Nephron (organoid): ENCODE results near the gene FOCAD.

Experiments used
- H3K27ac Mint-ChIP-seq, 3 experiments: 2 replicates each; pipeline ENCODE4 v1.8.0; 2020; ENCODE audit warnings: mixed read lengths in 3 of 3, mild to moderate bottlenecking in 2 of 3, moderate library complexity in 1 of 3
- H3K27me3 Mint-ChIP-seq: 2 replicates; pipeline ENCODE4 v1.8.0; 2021; ENCODE audit warnings: low read depth, mild to moderate bottlenecking, moderate library complexity, mixed read lengths
- H3K36me3 Mint-ChIP-seq: 2 replicates; pipeline ENCODE4 v1.8.0; 2020; ENCODE audit warnings: low read depth, mixed read lengths
- H3K4me1 Mint-ChIP-seq: 2 replicates; pipeline ENCODE4 v1.8.0; 2020; ENCODE audit warnings: mixed read lengths
- H3K4me3 Mint-ChIP-seq, 3 experiments: 2 replicates each; pipeline ENCODE4 v1.8.0; 2020; ENCODE audit warnings: mild to moderate bottlenecking in 3 of 3, mixed read lengths in 3 of 3, moderate library complexity in 2 of 3
- H3K9me3 Mint-ChIP-seq: 2 replicates; pipeline ENCODE4 v1.8.0; 2020; ENCODE audit warnings: mixed read lengths
- TF ChIP-seq, protein P1 (sequence below), 3 experiments: fragments of 200-600 bp; sonication (generic); IDR thresholded peaks; one replicate each; pipeline ENCODE4 v1.5.0; 2021; ENCODE audit warnings: antibody characterized with exemption in 3 of 3; ENCODE audit not compliant: unreplicated experiment in 3 of 3

The FOCAD gene

DNA sequence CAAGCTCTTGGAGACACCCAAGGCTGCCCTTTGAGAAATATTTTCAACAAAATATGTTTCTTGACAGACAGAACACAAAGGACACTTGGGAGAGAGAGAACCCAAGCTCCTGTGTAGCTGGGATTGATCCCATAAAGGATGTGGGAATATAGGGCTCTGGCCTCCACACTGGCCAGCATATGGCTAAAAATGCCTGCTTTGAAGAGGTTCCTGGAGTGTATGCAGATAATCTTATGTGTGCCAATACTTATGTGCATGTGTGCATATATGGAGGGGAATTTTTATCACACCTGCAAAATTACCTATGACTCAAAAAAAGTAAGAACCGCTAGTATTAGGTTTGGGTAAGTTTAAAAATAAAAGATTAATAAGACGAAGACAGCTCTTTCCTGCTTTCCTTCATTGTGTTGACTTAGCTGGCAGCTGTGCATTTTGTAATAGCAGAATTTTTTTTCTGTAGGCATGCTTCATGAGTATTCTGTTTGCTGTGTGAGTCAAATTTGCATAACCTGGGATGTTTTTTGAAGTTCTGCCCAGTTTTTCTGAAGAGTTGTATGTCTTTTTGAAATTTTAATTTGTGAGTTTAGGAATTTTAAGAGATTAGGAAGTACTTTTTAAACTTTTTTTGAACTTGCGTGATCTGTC lies 304.7 kb downstream of the FOCAD start:
- Mint-ChIP-seq H3K4me1 (peaks cover 14% of the 10 kb centered on the region), H3K36me3 (peaks cover 60% of the 10 kb centered on the region), H3K27me3 (no peaks in the 10 kb centered on the region), H3K9me3 (no peaks in the 10 kb centered on the region), H3K27ac (peak overlapping the region in 2 of 3 experiments; percentile 27 to 53), H3K4me3 (no peak overlapping the region)
- TF ChIP-seq, protein P1, sequence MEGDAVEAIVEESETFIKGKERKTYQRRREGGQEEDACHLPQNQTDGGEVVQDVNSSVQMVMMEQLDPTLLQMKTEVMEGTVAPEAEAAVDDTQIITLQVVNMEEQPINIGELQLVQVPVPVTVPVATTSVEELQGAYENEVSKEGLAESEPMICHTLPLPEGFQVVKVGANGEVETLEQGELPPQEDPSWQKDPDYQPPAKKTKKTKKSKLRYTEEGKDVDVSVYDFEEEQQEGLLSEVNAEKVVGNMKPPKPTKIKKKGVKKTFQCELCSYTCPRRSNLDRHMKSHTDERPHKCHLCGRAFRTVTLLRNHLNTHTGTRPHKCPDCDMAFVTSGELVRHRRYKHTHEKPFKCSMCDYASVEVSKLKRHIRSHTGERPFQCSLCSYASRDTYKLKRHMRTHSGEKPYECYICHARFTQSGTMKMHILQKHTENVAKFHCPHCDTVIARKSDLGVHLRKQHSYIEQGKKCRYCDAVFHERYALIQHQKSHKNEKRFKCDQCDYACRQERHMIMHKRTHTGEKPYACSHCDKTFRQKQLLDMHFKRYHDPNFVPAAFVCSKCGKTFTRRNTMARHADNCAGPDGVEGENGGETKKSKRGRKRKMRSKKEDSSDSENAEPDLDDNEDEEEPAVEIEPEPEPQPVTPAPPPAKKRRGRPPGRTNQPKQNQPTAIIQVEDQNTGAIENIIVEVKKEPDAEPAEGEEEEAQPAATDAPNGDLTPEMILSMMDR (IDR thresholded peaks at IDR 0.05; ENCODE audit: unreplicated experiment in 3 of 3) = no peak

DNA sequence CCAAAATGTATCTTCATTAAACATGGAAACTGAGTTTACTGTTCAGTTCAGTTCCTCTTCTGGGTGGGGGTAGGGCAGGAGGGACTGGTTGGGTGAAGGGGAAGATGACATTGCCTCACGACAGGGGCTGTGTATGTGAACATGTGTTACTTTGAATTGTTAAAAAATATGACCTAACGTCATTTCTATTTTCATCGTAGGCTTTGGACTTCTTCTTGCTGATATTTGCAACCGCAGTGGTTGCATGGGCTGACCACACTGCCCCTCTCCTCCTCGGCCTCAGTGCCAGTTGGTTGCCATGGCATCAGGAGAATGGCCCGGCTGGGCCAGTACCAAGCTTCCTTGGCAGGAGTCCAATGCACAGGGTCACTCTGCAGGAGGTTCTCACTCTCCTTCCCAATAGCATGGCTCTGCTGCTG lies 305.9 kb downstream of the FOCAD start:
- Mint-ChIP-seq H3K4me1 (peaks cover 14% of the 10 kb centered on the region), H3K9me3 (no peaks in the 10 kb centered on the region), H3K36me3 (peaks cover 68% of the 10 kb centered on the region), H3K27ac (peak overlapping the region in 1 of 3 experiments; percentile 38), H3K27me3 (no peaks in the 10 kb centered on the region), H3K4me3 (no peak overlapping the region)
- TF ChIP-seq, protein P1 (IDR thresholded peaks at IDR 0.05; ENCODE audit: unreplicated experiment in 3 of 3) = no peak

DNA sequence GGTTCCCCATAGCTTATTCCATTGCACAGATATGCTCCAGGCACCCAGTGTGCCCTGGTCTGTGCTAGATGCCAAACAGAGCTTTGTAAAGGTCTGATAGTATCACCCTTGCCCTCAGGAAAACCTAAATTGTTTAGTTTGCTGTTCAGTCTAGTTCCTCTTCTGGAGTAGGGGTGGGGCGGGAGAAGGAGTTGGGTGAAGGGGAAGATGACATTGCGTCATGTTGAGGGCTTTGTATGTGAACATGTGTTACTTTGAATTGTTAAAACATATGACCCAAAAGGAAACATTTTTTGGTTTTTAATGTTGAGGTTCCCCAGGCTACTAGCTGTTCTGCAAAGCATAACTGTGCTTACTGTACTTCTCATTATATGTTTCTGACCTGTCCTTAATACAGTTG lies 306.8 kb downstream of the FOCAD start:
- Mint-ChIP-seq H3K4me3 (no peak overlapping the region), H3K4me1 (peaks cover 14% of the 10 kb centered on the region), H3K27ac (peak overlapping the region in 1 of 3 experiments; percentile 38), H3K9me3 (no peaks in the 10 kb centered on the region), H3K27me3 (no peaks in the 10 kb centered on the region), H3K36me3 (peaks cover 77% of the 10 kb centered on the region)
- TF ChIP-seq, protein P1 (IDR thresholded peaks at IDR 0.05; ENCODE audit: unreplicated experiment in 3 of 3) = no peak

DNA sequence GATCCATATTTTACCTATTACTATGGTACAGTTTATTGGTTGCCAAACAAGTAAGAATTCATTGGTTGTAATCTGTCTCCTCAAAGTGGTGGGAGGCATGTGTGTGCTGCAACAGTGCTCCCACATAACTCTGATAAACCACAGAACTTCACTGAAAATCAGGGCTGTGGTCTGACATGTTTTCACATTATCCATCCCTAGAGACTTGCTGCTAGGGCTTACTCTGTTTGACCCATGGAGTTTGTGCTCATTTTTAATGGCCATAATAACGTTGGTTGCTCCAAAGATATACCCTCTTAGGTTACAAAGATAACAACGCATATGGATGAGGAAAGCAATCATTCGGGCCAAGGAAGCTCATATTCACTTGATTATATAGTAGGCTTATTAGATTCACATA lies 310.4 kb downstream of the FOCAD start:
- H3K9me3 Mint-ChIP-seq = no peaks in the 10 kb centered on the region
- H3K4me1 Mint-ChIP-seq = no peaks in the 10 kb centered on the region
- peaks cover 73% of the 10 kb centered on the region for H3K36me3 Mint-ChIP-seq
- H3K4me3 Mint-ChIP-seq = no peak overlapping the region
- H3K27ac Mint-ChIP-seq = peak overlapping the region in 1 of 3 experiments; percentile 13
- no peaks in the 10 kb centered on the region for H3K27me3 Mint-ChIP-seq
- TF ChIP-seq, protein P1 (IDR thresholded peaks at IDR 0.05; ENCODE audit: unreplicated experiment in 3 of 3) = no peak

DNA sequence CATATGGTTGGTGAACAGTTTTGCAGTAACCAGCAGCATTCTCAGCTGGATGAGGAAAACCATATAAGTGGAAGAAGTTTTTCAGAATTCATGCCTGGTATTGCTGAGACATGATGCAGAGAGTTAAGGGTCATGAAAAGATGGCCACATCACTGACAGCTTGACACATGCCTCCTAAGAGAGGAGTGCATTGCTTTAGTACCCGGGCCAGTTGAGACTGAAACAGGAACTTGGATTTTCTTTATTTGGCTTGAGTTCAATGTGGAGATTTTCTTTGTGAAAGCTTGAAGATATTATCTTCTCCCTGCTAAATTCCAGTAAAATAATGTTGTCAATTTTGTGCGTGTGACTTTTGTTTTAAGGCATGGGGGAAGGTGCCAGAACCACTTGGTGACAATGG lies 311.6 kb downstream of the FOCAD start:
- Mint-ChIP-seq H3K4me1 (no peaks in the 10 kb centered on the region), H3K9me3 (no peaks in the 10 kb centered on the region), H3K36me3 (peaks cover 70% of the 10 kb centered on the region), H3K27ac (no peak overlapping the region), H3K4me3 (no peak overlapping the region), H3K27me3 (no peaks in the 10 kb centered on the region)
- TF ChIP-seq, protein P1 (IDR thresholded peaks at IDR 0.05; ENCODE audit: unreplicated experiment in 3 of 3) = no peak

DNA sequence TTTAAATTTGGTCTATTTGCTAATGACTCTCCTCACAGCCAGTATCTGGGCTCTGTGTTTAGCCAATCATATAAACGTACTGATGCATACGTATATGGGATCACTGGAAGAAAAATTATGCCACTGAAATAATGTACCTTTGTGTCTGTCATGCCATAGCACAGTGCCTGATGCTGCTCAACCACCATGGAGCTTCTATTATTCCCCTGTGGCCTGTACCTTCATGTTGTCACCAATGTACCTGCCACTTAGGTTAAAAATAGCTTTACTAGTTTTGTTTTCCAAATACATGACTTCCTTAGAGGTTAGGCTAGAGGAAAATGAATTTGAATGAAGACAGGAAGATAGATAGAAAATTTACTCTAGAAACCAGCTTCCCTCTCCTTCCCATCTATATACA lies 312.8 kb downstream of the FOCAD start:
- no peaks in the 10 kb centered on the region for H3K4me1 Mint-ChIP-seq
- no peaks in the 10 kb centered on the region for H3K27me3 Mint-ChIP-seq
- H3K9me3 Mint-ChIP-seq = peaks cover 8% of the 10 kb centered on the region
- H3K27ac Mint-ChIP-seq = no peak overlapping the region
- TF ChIP-seq, protein P1 (IDR thresholded peaks at IDR 0.05; ENCODE audit: unreplicated experiment in 3 of 3) = no peak
- H3K36me3 Mint-ChIP-seq = peaks cover 72% of the 10 kb centered on the region
- no peak overlapping the region for H3K4me3 Mint-ChIP-seq
